HG03060 (cell line): ENCODE results near the gene TMEM19.

Experiments used
- ATAC-seq: cut with Tn5 transposase; IDR thresholded peaks from one replicate; pipeline ENCODE4 v1.9.1; 2021; ENCODE audit warnings: low read depth, moderate number of reproducible peaks; ENCODE audit not compliant: unreplicated experiment

TMEM19 gene

GRCh38 chr12:71685914-71686657, at the start of gene TMEM19:
Gene TMEM19, plus strand, starts transcription at chr12:71686082. Its CDS starts 599 bp downstream, at chr12:71686681.
- peak; percentile 52 for ATAC-seq

GRCh38 chr12:71636704-71637115, 49.2 kb upstream of the TMEM19 start:
- ATAC-seq: no peak

GRCh38 chr12:71638499-71638898, 47.4 kb upstream of the TMEM19 start:
- no peak for ATAC-seq

- no peak for ATAC-seq
Measured at GRCh38 chr12:71639341-71639760, 46.5 kb upstream of the TMEM19 start.

- ATAC-seq: no peak
Measured at GRCh38 chr12:71640316-71640715, 45.6 kb upstream of the TMEM19 start.

- ATAC-seq: no peak
Measured at GRCh38 chr12:71641390-71641789, 44.5 kb upstream of the TMEM19 start.

- peak; percentile 43 for ATAC-seq
Measured at GRCh38 chr12:71642264-71642663, 43.6 kb upstream of the TMEM19 start.

- no peak for ATAC-seq
Measured at GRCh38 chr12:71645268-71645667, 40.6 kb upstream of the TMEM19 start.

- no peak for ATAC-seq
Measured at GRCh38 chr12:71646512-71646911, 39.4 kb upstream of the TMEM19 start.

- no peak for ATAC-seq
Measured at GRCh38 chr12:71648537-71648936, 37.3 kb upstream of the TMEM19 start.

GRCh38 chr12:71649401-71649800, 36.5 kb upstream of the TMEM19 start:
- ATAC-seq: no peak

- no peak for ATAC-seq
Measured at GRCh38 chr12:71652656-71653055, 33.2 kb upstream of the TMEM19 start.

GRCh38 chr12:71653137-71653536, 32.7 kb upstream of the TMEM19 start:
- ATAC-seq: no peak

- no peak for ATAC-seq
Measured at GRCh38 chr12:71654200-71654599, 31.7 kb upstream of the TMEM19 start.

- no peak for ATAC-seq
Measured at GRCh38 chr12:71655495-71655894, 30.4 kb upstream of the TMEM19 start.

GRCh38 chr12:71655907-71656306, 30.0 kb upstream of the TMEM19 start:
- no peak for ATAC-seq

GRCh38 chr12:71656740-71657139, 29.1 kb upstream of the TMEM19 start:
- no peak for ATAC-seq

GRCh38 chr12:71661977-71662530, 23.8 kb upstream of the TMEM19 start:
- no peak for ATAC-seq

- ATAC-seq: peak; percentile 16
Measured at GRCh38 chr12:71662849-71663560, 22.9 kb upstream of the TMEM19 start.

GRCh38 chr12:71663561-71664410, 22.1 kb upstream of the TMEM19 start, which contains the start of the genes THAP2 and ZFC3H1:
Gene THAP2, plus strand, starts transcription at chr12:71664301. Its CDS starts 209 bp downstream, at chr12:71664510.
Gene ZFC3H1, minus strand, starts transcription at chr12:71663848. Its CDS starts 238 bp downstream, at chr12:71663610.
- peak; percentile 96 for ATAC-seq
